ENCODE measurements around the gene L1CAM. TPM values are rescaled to one million over a fixed set of nuclear protein-coding genes. Genes with fewer than 3 reads are reported as not detected.

L1CAM gene
- total and polyA plus RNA-seq, 9 of the 15 experiments (the other 6 are each of a cell fraction or from before 2014, with no cell fraction given), result 0.09 to 0.86 (median 0.26) TPM; not detected in 3

GRCh38 chrX:153925739-153926551 is 40.0 kb upstream of the L1CAM start, which contains the start of gene ARHGAP4 (continued):
- TF ChIP-seq ZNF318 (IDR thresholded peaks at IDR 0.05; ENCODE audit: borderline replicate concordance in 1 of 2, low read depth in 1 of 2), result no peak
- no peak for TF ChIP-seq DIDO1 (tag; IDR thresholded peaks at IDR 0.05; ENCODE audit: low read depth)
- no peak for TF ChIP-seq ETS2 (tag; IDR thresholded peaks at IDR 0.05; ENCODE audit: borderline replicate concordance, poor library complexity, severe bottlenecking)
- no peak for TF ChIP-seq MCM5 (IDR thresholded peaks at IDR 0.05; ENCODE audit: low read depth)
- peak; percentile 70 for TF ChIP-seq ZNF316 (IDR thresholded peaks at IDR 0.05)
- TF ChIP-seq ZNF311 (CRISPR knock-in tag; IDR thresholded peaks at IDR 0.05), result no peak
- TF ChIP-seq FOXP4 (CRISPR knock-in tag; IDR thresholded peaks at IDR 0.05; ENCODE audit: borderline replicate concordance), result no peak
- TF ChIP-seq STAT5B (CRISPR knock-in tag; IDR thresholded peaks at IDR 0.05), result no peak
- TF ChIP-seq ZNF41 (CRISPR knock-in tag; conservative IDR thresholded peaks at IDR 0.05), result no peak
- no peak for TF ChIP-seq PHF21A (IDR thresholded peaks at IDR 0.05; ENCODE audit: borderline replicate concordance, low read depth)
- peak; percentile 57; the same call in 1 of the 2 replicates for TF ChIP-seq SFPQ (IDR thresholded peaks at IDR 0.05; ENCODE audit: low read depth, low read length)

All from K562 (cell line).